ENCODE measurements around the gene ALB. TPM values are rescaled to one million over a fixed set of nuclear protein-coding genes. Genes with fewer than 3 reads are reported as not detected.

ALB gene
- total and polyA plus RNA-seq, 2 of the 8 experiments (the other 6 are each of a cell fraction or from before 2014, with no cell fraction given) = 0.12 TPM; not detected in 1

DNA sequence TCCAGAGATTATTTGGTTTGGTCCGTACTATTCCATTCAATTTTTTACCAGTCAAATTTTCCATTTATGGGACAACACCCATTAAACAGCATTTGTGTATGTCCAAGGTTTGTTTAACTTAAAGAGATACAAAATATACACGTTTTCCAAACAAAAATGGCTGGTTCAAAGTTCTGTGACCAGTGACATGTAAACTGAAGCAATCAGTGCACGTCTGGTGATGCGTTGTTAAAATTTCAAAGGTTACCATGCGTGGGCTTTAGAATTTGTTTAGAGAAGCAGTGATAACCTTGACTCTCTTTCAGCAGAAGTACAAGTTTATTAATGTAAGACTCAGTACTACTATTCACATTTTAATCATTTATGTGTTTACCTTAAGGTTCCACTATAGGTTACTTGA is 25.2 kb upstream of the ALB start (continued):
- no peak for TF ChIP-seq JUN (IDR thresholded peaks at IDR 0.05; ENCODE audit: low read depth, low read length)

DNA sequence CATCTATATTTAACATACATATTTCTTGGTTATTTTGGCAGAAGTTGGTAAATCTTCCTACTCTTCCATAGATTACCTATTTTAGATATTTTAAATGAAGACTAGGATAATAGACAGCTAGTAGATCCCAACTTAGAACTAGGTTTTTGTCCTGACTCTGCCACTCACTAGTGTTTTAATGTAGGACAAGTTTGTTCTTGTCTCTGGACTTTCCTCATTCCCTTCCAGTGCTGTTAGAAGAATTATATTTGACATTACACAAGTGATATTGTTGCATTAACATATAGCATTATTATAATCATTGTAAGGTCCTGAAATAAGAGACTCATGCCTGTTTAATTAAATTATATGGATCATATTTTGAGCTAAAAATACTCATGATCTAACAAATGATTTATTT is 24.1 kb upstream of the ALB start:
- no peak for FAIRE-seq
- no peak overlapping the region for H3K14ac ChIP-seq (ENCODE audit: insufficient read length)
- TF ChIP-seq, protein P1, sequence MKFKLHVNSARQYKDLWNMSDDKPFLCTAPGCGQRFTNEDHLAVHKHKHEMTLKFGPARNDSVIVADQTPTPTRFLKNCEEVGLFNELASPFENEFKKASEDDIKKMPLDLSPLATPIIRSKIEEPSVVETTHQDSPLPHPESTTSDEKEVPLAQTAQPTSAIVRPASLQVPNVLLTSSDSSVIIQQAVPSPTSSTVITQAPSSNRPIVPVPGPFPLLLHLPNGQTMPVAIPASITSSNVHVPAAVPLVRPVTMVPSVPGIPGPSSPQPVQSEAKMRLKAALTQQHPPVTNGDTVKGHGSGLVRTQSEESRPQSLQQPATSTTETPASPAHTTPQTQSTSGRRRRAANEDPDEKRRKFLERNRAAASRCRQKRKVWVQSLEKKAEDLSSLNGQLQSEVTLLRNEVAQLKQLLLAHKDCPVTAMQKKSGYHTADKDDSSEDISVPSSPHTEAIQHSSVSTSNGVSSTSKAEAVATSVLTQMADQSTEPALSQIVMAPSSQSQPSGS (IDR thresholded peaks at IDR 0.05; ENCODE audit: low read length) = no peak
- TF ChIP-seq EP300 (IDR thresholded peaks at IDR 0.05; ENCODE audit: borderline replicate concordance in 1 of 2, low read depth in 2 of 2, low read length in 2 of 2) (no peak), SP1 (IDR thresholded peaks at IDR 0.05; ENCODE audit: low read depth, low read length) (no peak), GTF2F1 (IDR thresholded peaks at IDR 0.05; ENCODE audit: borderline replicate concordance, low read depth, low read length) (no peak), POLR2AphosphoS5 (IDR thresholded peaks at IDR 0.05; ENCODE audit: low read depth, low read length) (no peak), EGR1 (IDR thresholded peaks at IDR 0.05; ENCODE audit: borderline replicate concordance, low read depth, low read length) (no peak), CHD1 (IDR thresholded peaks at IDR 0.05; ENCODE audit: low read depth, low read length) (no peak), CEBPB (IDR thresholded peaks at IDR 0.05; ENCODE audit: low read depth, low read length) (no peak), FOSL1 (IDR thresholded peaks at IDR 0.05; ENCODE audit: insufficient read depth, low read depth, low read length) (no peak), TCF12 (IDR thresholded peaks at IDR 0.05; ENCODE audit: low read depth, low read length) (no peak), NRF1 (IDR thresholded peaks at IDR 0.05; ENCODE audit: low read depth, low read length) (no peak), YY1 (IDR thresholded peaks at IDR 0.05; ENCODE audit: low read depth, low read length) (no peak)

More for the DNA sequence above, 24.1 kb upstream of the ALB start:
- no peak overlapping the region for H3K4me3 ChIP-seq (ENCODE audit: extremely low read depth in 1 of 4, insufficient read depth in 2 of 4, low read depth in 3 of 4, low read length in 4 of 4)
- H3K4me1 ChIP-seq (replicated peaks in 1 of 4; ENCODE audit: control insufficient read depth in 3 of 4, insufficient read depth in 4 of 4, low read length in 3 of 4) = no peaks in the 10 kb centered on the region; a peak in 2 of 7 replicates
- H3K56ac ChIP-seq (replicated peaks; ENCODE audit: insufficient read length, low read depth, low read length) = no peak overlapping the region
- DNase-seq (ENCODE audit: low read depth in 1 of 2, low spot score in 2 of 2) = no peak
- H3K36me3 ChIP-seq (ENCODE audit: control insufficient read depth in 2 of 4, insufficient read depth in 4 of 4, low read length in 3 of 4) = no peaks in the 10 kb centered on the region
- H3K4ac ChIP-seq (replicated peaks; ENCODE audit: insufficient read length, low read depth, low read length) = no peak overlapping the region
- no peak overlapping the region for H4K8ac ChIP-seq (ENCODE audit: extremely low read depth, insufficient read depth, low read length)
- no peaks in the 10 kb centered on the region for H4K20me1 ChIP-seq (replicated peaks in 1 of 2; ENCODE audit: control insufficient read depth in 1 of 2, insufficient read depth in 2 of 2, low read length in 2 of 2)
- H4K91ac ChIP-seq (replicated peaks; ENCODE audit: insufficient read length, low read length) = no peak overlapping the region
- no peak overlapping the region for H3K23ac ChIP-seq (ENCODE audit: insufficient read length)
- no peaks in the 10 kb centered on the region for H3K27me3 ChIP-seq (replicated peaks in 1 of 4; ENCODE audit: control insufficient read depth in 3 of 4, extremely low read depth in 1 of 4, insufficient read depth in 3 of 4, low read length in 3 of 4)
- H2AK5ac ChIP-seq (ENCODE audit: low read depth, low read length) = no peak overlapping the region
- H3K18ac ChIP-seq (ENCODE audit: extremely low read depth, low read length) = no peak overlapping the region
- H2BK120ac ChIP-seq (replicated peaks; ENCODE audit: low read depth, low read length) = no peak overlapping the region
- no peaks in the 10 kb centered on the region for H3K23me2 ChIP-seq (ENCODE audit: low read depth, low read length)
- ChIA-PET CTCF (ENCODE audit: partially characterized antibody) (interaction anchor here (1.3 to 2.0 kb wide), 2 partner anchors 11 to 54 kb away, joined by 4 to 7 read pairs; no protein-coding TSS in a partner anchor), POLR2A (ENCODE audit: partially characterized antibody) (interaction anchor here (1.0 kb wide), 1 partner anchor 16 kb away, joined by 3 read pairs; no protein-coding TSS in a partner anchor)
- H4K5ac ChIP-seq (ENCODE audit: insufficient read length, low read depth, low read length) = no peak overlapping the region
- H2BK15ac ChIP-seq (ENCODE audit: low read length) = no peak overlapping the region
- H3K27ac ChIP-seq (ENCODE audit: low read depth, low read length) = no peak overlapping the region
- no peaks in the 10 kb centered on the region for H3K79me2 ChIP-seq (ENCODE audit: control insufficient read depth in 1 of 2, insufficient read depth in 2 of 2, low read length in 2 of 2)
- H2BK5ac ChIP-seq (ENCODE audit: low read depth, low read length) = no peak overlapping the region
- H3K79me1 ChIP-seq (ENCODE audit: low read depth, low read length) = no peaks in the 10 kb centered on the region
- H2BK20ac ChIP-seq (ENCODE audit: low read length) = no peak overlapping the region
- no peaks in the 10 kb centered on the region for H3K9me3 ChIP-seq (ENCODE audit: insufficient read depth in 2 of 2, low read depth in 1 of 2, low read length in 1 of 2)
- H3K9ac ChIP-seq (replicated peaks in 1 of 4; ENCODE audit: extremely low read depth in 1 of 4, low read depth in 3 of 4, low read length in 3 of 4) = no peak overlapping the region
- no peak overlapping the region for H2AFZ ChIP-seq (ENCODE audit: low read length)
- H3K4me2 ChIP-seq (ENCODE audit: insufficient read depth in 1 of 2, low read depth in 2 of 2, low read length in 2 of 2) = no peak overlapping the region
- H2BK12ac ChIP-seq (ENCODE audit: low read depth, low read length) = no peak overlapping the region

Measured in H1 (cell line).